ENCODE data around the gene ITIH6. TPM values are rescaled to one million over a fixed set of nuclear protein-coding genes. Genes with fewer than 3 reads are reported as not detected.
A peak's percentile ranks its signal among the peaks of the same experiment; 100 is the strongest.

ITIH6 gene
- total RNA-seq, 1 donor from 2014 or later: not detected

GRCh38 chrX:54812306-54812705 lies 14.3 kb upstream of the ITIH6 start:
- Histone ChIP-seq H2AFZ (ENCODE audit: low read depth, low read length) (no peak overlapping the region), H3K9me3 (ENCODE audit: insufficient read depth, low read depth, low read length) (no peaks in the 10 kb centered on the region), H3K36me3 (ENCODE audit: insufficient read depth, low read length) (peaks cover 22% of the 10 kb centered on the region), H3K4me3 (ENCODE audit: insufficient read depth, low read depth, low read length) (no peak overlapping the region), H4K20me1 (ENCODE audit: insufficient read depth, low read length) (peaks cover 51% of the 10 kb centered on the region), H3K27ac (ENCODE audit: low read depth, low read length) (no peak overlapping the region), H3K27me3 (ENCODE audit: insufficient read depth, low read length) (no peaks in the 10 kb centered on the region), H3K79me2 (ENCODE audit: insufficient read depth, low read length) (peaks cover 32% of the 10 kb centered on the region), H3K4me1 (ENCODE audit: insufficient read depth, low read length) (peaks cover 18% of the 10 kb centered on the region), H3K4me2 (ENCODE audit: low read length) (no peak overlapping the region), H3K9ac (ENCODE audit: low read length) (no peak overlapping the region)
- H3K27ac Mint-ChIP-seq (ENCODE audit: unreplicated experiment): no peak overlapping the region
- no peak for FAIRE-seq
- H3K4me1 Mint-ChIP-seq (ENCODE audit: low read depth, unreplicated experiment): peaks cover 18% of the 10 kb centered on the region
- no peaks in the 10 kb centered on the region for H3K27me3 Mint-ChIP-seq (ENCODE audit: low read depth, unreplicated experiment)
- H3K9me3 Mint-ChIP-seq (ENCODE audit: unreplicated experiment): peaks cover 1% of the 10 kb centered on the region
- peaks cover 19% of the 10 kb centered on the region for H3K36me3 Mint-ChIP-seq (ENCODE audit: low read depth, unreplicated experiment)
- no peak for DNase-seq (ENCODE audit: low read depth)
- peak overlapping the region; percentile 20 for H3K4me3 Mint-ChIP-seq (ENCODE audit: unreplicated experiment)
- TF ChIP-seq EZH2 (IDR thresholded peaks at IDR 0.05; ENCODE audit: insufficient read depth, low read length): no peak
- no peak for TF ChIP-seq CTCF (IDR thresholded peaks at IDR 0.05; ENCODE audit: insufficient read depth, low read depth, low read length)

DNA sequence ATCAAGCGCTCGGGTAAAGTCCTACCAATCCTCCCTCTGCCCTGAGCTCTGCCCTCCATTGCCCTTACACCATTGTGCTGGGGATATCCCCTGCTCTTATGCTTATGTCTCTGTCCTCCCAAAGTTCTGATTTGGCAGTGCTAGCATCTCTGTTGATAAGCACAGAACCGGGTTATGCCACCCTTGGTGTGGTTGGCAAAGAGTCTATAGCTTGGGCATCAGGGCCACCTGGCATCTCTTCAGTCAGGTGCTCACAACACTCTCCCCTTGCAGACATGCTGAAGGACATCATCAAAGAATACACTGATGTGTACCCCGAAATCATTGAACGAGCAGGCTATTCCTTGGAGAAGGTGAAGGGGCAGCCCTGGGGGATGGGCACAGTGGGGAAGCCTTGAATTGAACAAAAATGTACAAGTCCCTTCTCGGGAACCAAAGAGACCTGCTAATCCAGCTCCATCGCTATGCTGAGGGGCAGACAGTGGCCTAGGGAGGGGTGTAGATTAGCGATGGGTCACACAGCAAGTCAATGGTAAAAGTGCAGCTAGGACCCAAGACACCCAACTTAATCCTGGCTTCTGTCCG lies 13.3 kb upstream of the ITIH6 start:
- Histone ChIP-seq H3K4me3 (ENCODE audit: insufficient read depth, low read depth, low read length) (no peak overlapping the region), H3K79me2 (ENCODE audit: insufficient read depth, low read length) (peaks cover 32% of the 10 kb centered on the region), H3K27me3 (ENCODE audit: insufficient read depth, low read length) (no peaks in the 10 kb centered on the region), H3K4me2 (ENCODE audit: low read length) (peak overlapping the region; percentile 97), H3K27ac (ENCODE audit: low read depth, low read length) (no peak overlapping the region), H3K36me3 (ENCODE audit: insufficient read depth, low read length) (peaks cover 22% of the 10 kb centered on the region), H4K20me1 (ENCODE audit: insufficient read depth, low read length) (peaks cover 51% of the 10 kb centered on the region), H3K9ac (ENCODE audit: low read length) (no peak overlapping the region), H2AFZ (ENCODE audit: low read depth, low read length) (no peak overlapping the region), H3K4me1 (ENCODE audit: insufficient read depth, low read length) (peaks cover 18% of the 10 kb centered on the region), H3K9me3 (ENCODE audit: insufficient read depth, low read depth, low read length) (no peaks in the 10 kb centered on the region)
- Mint-ChIP-seq H3K27ac (ENCODE audit: unreplicated experiment) (no peak overlapping the region), H3K36me3 (ENCODE audit: low read depth, unreplicated experiment) (peaks cover 18% of the 10 kb centered on the region), H3K9me3 (ENCODE audit: unreplicated experiment) (peaks cover 1% of the 10 kb centered on the region), H3K4me3 (ENCODE audit: unreplicated experiment) (peak overlapping the region; percentile 67), H3K4me1 (ENCODE audit: low read depth, unreplicated experiment) (peaks cover 18% of the 10 kb centered on the region), H3K27me3 (ENCODE audit: low read depth, unreplicated experiment) (no peaks in the 10 kb centered on the region)
- DNase-seq (ENCODE audit: low read depth) (no peak), FAIRE-seq (peak; percentile 58)
- TF ChIP-seq CTCF (IDR thresholded peaks at IDR 0.05; ENCODE audit: insufficient read depth, low read depth, low read length) (no peak), EZH2 (IDR thresholded peaks at IDR 0.05; ENCODE audit: insufficient read depth, low read length) (no peak)

DNA sequence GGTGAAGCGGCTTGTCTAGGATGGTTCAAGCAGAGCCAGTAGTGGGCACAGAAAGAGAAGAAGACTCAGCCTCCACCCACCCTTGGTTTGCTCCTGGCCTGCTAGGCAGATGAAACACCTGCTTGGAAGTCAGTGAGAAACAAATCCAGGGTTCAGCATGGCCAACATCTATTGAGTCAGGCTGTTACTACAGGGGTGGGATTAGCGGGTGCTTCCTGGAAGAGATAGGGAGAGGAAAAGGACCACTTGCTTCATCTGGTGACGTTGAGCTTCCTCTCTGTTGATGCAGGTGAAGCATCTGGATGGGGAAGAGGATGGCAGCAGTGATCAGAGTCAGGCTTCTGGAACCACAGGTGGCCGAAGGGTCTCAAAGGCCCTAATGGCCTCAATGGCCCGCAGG lies 12.5 kb upstream of the ITIH6 start:
- H3K4me3 Mint-ChIP-seq (ENCODE audit: unreplicated experiment): peak overlapping the region; percentile 98
- peak overlapping the region; percentile 91 for H3K4me3 ChIP-seq (ENCODE audit: insufficient read depth, low read depth, low read length)

More for the DNA sequence above, 12.5 kb upstream of the ITIH6 start:
- Mint-ChIP-seq H3K27me3 (ENCODE audit: low read depth, unreplicated experiment) (no peaks in the 10 kb centered on the region), H3K27ac (ENCODE audit: unreplicated experiment) (no peak overlapping the region), H3K36me3 (ENCODE audit: low read depth, unreplicated experiment) (peaks cover 9% of the 10 kb centered on the region), H3K4me1 (ENCODE audit: low read depth, unreplicated experiment) (peaks cover 18% of the 10 kb centered on the region), H3K9me3 (ENCODE audit: unreplicated experiment) (no peaks in the 10 kb centered on the region)
- Histone ChIP-seq H3K36me3 (ENCODE audit: insufficient read depth, low read length) (peaks cover 22% of the 10 kb centered on the region), H3K4me1 (ENCODE audit: insufficient read depth, low read length) (peaks cover 18% of the 10 kb centered on the region), H3K9ac (ENCODE audit: low read length) (peak overlapping the region; percentile 97), H2AFZ (ENCODE audit: low read depth, low read length) (no peak overlapping the region), H3K27ac (ENCODE audit: low read depth, low read length) (no peak overlapping the region), H3K4me2 (ENCODE audit: low read length) (peak overlapping the region; percentile 97), H3K27me3 (ENCODE audit: insufficient read depth, low read length) (no peaks in the 10 kb centered on the region), H3K9me3 (ENCODE audit: insufficient read depth, low read depth, low read length) (no peaks in the 10 kb centered on the region), H3K79me2 (ENCODE audit: insufficient read depth, low read length) (peaks cover 32% of the 10 kb centered on the region), H4K20me1 (ENCODE audit: insufficient read depth, low read length) (peaks cover 43% of the 10 kb centered on the region)
- DNase-seq (ENCODE audit: low read depth) (no peak), FAIRE-seq (no peak)
- TF ChIP-seq EZH2 (IDR thresholded peaks at IDR 0.05; ENCODE audit: insufficient read depth, low read length): no peak
